ENCODE measurements around the gene MYZAP.

MYZAP gene

GRCh38 chr15:57562196-57562769, 29.4 kb upstream of the MYZAP start:
- Histone ChIP-seq H3K4me3 (ENCODE audit: insufficient read depth in 1 of 2, low read depth in 1 of 2, low read length in 2 of 2) (no peak overlapping the region), H2AFZ (ENCODE audit: low read depth, low read length) (no peak overlapping the region), H3K4me2 (ENCODE audit: low read length, poor library complexity, severe bottlenecking) (no peak overlapping the region), H2BK5ac (ENCODE audit: low read depth, low read length, poor library complexity, severe bottlenecking) (no peak overlapping the region), H3K79me1 (replicated peaks; ENCODE audit: low read length, poor library complexity, severe bottlenecking) (no peaks in the 10 kb centered on the region), H3K4ac (ENCODE audit: low read depth in 1 of 2, low read length in 2 of 2) (no peak overlapping the region), H3K27ac (ENCODE audit: low read length, poor library complexity, severe bottlenecking) (no peak overlapping the region), H3K9me3 (ENCODE audit: control insufficient read depth, low read length) (no peaks in the 10 kb centered on the region), H3K14ac (ENCODE audit: low read length in 2 of 2) (no peak overlapping the region), H4K91ac (ENCODE audit: low read length) (no peak overlapping the region), H3K4me1 (ENCODE audit: control insufficient read depth, insufficient read depth, low read depth, low read length) (no peaks in the 10 kb centered on the region), H4K8ac (ENCODE audit: low read length) (no peak overlapping the region), H2BK15ac (ENCODE audit: low read depth, poor library complexity, severe bottlenecking) (no peak overlapping the region), H3K27me3 (ENCODE audit: control insufficient read depth in 1 of 2, insufficient read depth in 1 of 2, low read length in 2 of 2) (no peaks in the 10 kb centered on the region), H3K36me3 (ENCODE audit: control insufficient read depth in 1 of 2, insufficient read depth in 2 of 2, low read depth in 1 of 2, low read length in 2 of 2) (peaks cover 0 to 6% of the 10 kb centered on the region in 2 experiments), H3K23ac (ENCODE audit: low read length in 2 of 2) (no peak overlapping the region), H2BK12ac (ENCODE audit: low read length in 2 of 2) (peak overlapping the region in 1 of 2 experiments; percentile 27), H3K18ac (ENCODE audit: low read depth in 1 of 2, low read length in 2 of 2) (no peak overlapping the region), H3K9ac (ENCODE audit: low read length) (no peak overlapping the region), H2BK120ac (ENCODE audit: low read depth, low read length) (no peak overlapping the region), H2AK5ac (ENCODE audit: low read length, severe bottlenecking) (no peak overlapping the region)
- DNase-seq = no peak
- 63% methylated on average over 8 of the region's 11 CpGs for WGBS

- Histone ChIP-seq H2BK5ac (ENCODE audit: low read depth, low read length, poor library complexity, severe bottlenecking) (no peak overlapping the region), H2BK120ac (ENCODE audit: low read depth, low read length) (no peak overlapping the region), H3K4me3 (ENCODE audit: insufficient read depth in 1 of 2, low read depth in 1 of 2, low read length in 2 of 2) (no peak overlapping the region), H3K79me1 (replicated peaks; ENCODE audit: low read length, poor library complexity, severe bottlenecking) (no peaks in the 10 kb centered on the region), H3K4ac (ENCODE audit: low read depth in 1 of 2, low read length in 2 of 2) (no peak overlapping the region), H3K9me3 (ENCODE audit: control insufficient read depth, low read length) (no peaks in the 10 kb centered on the region), H3K27ac (ENCODE audit: low read length, poor library complexity, severe bottlenecking) (no peak overlapping the region), H4K91ac (ENCODE audit: low read length) (no peak overlapping the region), H3K27me3 (ENCODE audit: control insufficient read depth in 1 of 2, insufficient read depth in 1 of 2, low read length in 2 of 2) (no peaks in the 10 kb centered on the region), H3K23ac (ENCODE audit: low read length in 2 of 2) (no peak overlapping the region), H3K36me3 (ENCODE audit: control insufficient read depth in 1 of 2, insufficient read depth in 2 of 2, low read depth in 1 of 2, low read length in 2 of 2) (peaks cover 0 to 4% of the 10 kb centered on the region in 2 experiments), H3K14ac (ENCODE audit: low read length in 2 of 2) (no peak overlapping the region), H4K8ac (ENCODE audit: low read length) (no peak overlapping the region), H2BK15ac (ENCODE audit: low read depth, poor library complexity, severe bottlenecking) (no peak overlapping the region), H2BK12ac (ENCODE audit: low read length in 2 of 2) (no peak overlapping the region), H2AK5ac (ENCODE audit: low read length, severe bottlenecking) (no peak overlapping the region), H3K18ac (ENCODE audit: low read depth in 1 of 2, low read length in 2 of 2) (no peak overlapping the region), H3K4me2 (ENCODE audit: low read length, poor library complexity, severe bottlenecking) (no peak overlapping the region), H3K9ac (ENCODE audit: low read length) (no peak overlapping the region), H3K4me1 (ENCODE audit: control insufficient read depth, insufficient read depth, low read depth, low read length) (no peaks in the 10 kb centered on the region), H2AFZ (ENCODE audit: low read depth, low read length) (no peak overlapping the region)
- DNase-seq = no peak
- WGBS = 97% methylated on average over 3 of the region's 6 CpGs
These were observed 28.3 kb upstream of the MYZAP start for GRCh38 chr15:57563416-57563815.

DNA sequence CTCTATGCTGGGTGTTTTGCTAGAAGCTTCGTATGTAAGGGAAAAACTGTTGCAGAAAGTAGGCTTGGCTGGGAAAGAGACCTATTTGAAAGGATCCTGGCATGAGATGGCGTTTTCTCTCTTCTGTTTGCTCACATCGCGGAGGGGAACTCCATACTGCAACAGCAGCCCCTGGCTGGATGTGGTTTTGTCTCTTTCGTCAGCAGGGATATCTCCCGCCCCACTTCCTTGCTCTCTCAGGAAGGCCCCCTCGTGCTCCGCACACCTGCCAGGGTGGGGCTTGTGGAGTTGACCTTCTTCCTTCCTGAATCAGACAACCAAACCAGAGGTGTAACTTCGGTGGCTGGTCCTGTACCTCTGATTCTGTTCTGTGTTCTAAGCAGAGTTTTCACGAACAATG, 26.4 kb upstream of the MYZAP start:
- no peaks in the 10 kb centered on the region for H3K27me3 ChIP-seq (ENCODE audit: control insufficient read depth in 1 of 2, insufficient read depth in 1 of 2, low read length in 2 of 2)
- H3K9ac ChIP-seq (ENCODE audit: low read length) = no peak overlapping the region
- H3K14ac ChIP-seq (ENCODE audit: low read length in 2 of 2) = no peak overlapping the region
- no peak overlapping the region for H2BK120ac ChIP-seq (ENCODE audit: low read depth, low read length)
- WGBS = 85% methylated on average over 10 of the region's 10 CpGs
- no peak overlapping the region for H3K4me2 ChIP-seq (ENCODE audit: low read length, poor library complexity, severe bottlenecking)
- H2BK15ac ChIP-seq (ENCODE audit: low read depth, poor library complexity, severe bottlenecking) = no peak overlapping the region
- H3K4me3 ChIP-seq (ENCODE audit: insufficient read depth in 1 of 2, low read depth in 1 of 2, low read length in 2 of 2) = no peak overlapping the region
- no peak overlapping the region for H4K8ac ChIP-seq (ENCODE audit: low read length)
- no peak overlapping the region for H3K18ac ChIP-seq (ENCODE audit: low read depth in 1 of 2, low read length in 2 of 2)
- DNase-seq = no peak
- H4K91ac ChIP-seq (ENCODE audit: low read length) = no peak overlapping the region
- H3K79me1 ChIP-seq (replicated peaks; ENCODE audit: low read length, poor library complexity, severe bottlenecking) = no peaks in the 10 kb centered on the region
- H3K4me1 ChIP-seq (ENCODE audit: control insufficient read depth, insufficient read depth, low read depth, low read length) = no peaks in the 10 kb centered on the region
- no peak overlapping the region for H2AFZ ChIP-seq (ENCODE audit: low read depth, low read length)
- no peak overlapping the region for H2AK5ac ChIP-seq (ENCODE audit: low read length, severe bottlenecking)
- H3K4ac ChIP-seq (ENCODE audit: low read depth in 1 of 2, low read length in 2 of 2) = no peak overlapping the region
- no peak overlapping the region for H2BK5ac ChIP-seq (ENCODE audit: low read depth, low read length, poor library complexity, severe bottlenecking)
- H2BK12ac ChIP-seq (ENCODE audit: low read length in 2 of 2) = no peak overlapping the region
- no peak overlapping the region for H3K23ac ChIP-seq (ENCODE audit: low read length in 2 of 2)
- H3K36me3 ChIP-seq (ENCODE audit: control insufficient read depth in 1 of 2, insufficient read depth in 2 of 2, low read depth in 1 of 2, low read length in 2 of 2) = peaks cover 0 to 4% of the 10 kb centered on the region in 2 experiments
- H3K9me3 ChIP-seq (ENCODE audit: control insufficient read depth, low read length) = no peaks in the 10 kb centered on the region
- no peak overlapping the region for H3K27ac ChIP-seq (ENCODE audit: low read length, poor library complexity, severe bottlenecking)

DNA sequence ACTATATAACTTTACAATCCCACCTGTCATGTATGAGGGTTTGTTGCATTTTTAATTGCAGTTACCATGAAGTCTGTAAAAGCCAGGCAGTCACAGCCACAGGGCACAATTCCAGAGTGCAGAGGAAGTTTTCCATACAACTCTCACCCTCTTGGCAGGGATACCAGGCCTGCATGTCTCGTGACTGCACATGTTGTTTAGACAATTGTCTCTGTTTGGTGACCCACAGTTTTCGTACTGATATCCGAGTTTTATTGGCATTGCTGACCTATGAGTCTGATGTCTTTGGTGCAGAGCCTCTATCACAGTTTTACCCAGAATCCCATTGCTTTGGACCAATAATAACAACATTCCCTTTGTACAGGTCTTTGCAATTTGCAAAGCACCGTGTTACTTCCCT, 24.9 kb upstream of the MYZAP start:
- Histone ChIP-seq H2BK120ac (ENCODE audit: low read depth, low read length) (no peak overlapping the region), H2AK5ac (ENCODE audit: low read length, severe bottlenecking) (no peak overlapping the region), H3K23ac (ENCODE audit: low read length in 2 of 2) (no peak overlapping the region), H3K14ac (ENCODE audit: low read length in 2 of 2) (no peak overlapping the region), H2BK5ac (ENCODE audit: low read depth, low read length, poor library complexity, severe bottlenecking) (no peak overlapping the region), H3K9me3 (ENCODE audit: control insufficient read depth, low read length) (no peaks in the 10 kb centered on the region), H4K91ac (ENCODE audit: low read length) (no peak overlapping the region), H3K4me3 (ENCODE audit: insufficient read depth in 1 of 2, low read depth in 1 of 2, low read length in 2 of 2) (no peak overlapping the region), H2BK12ac (ENCODE audit: low read length in 2 of 2) (no peak overlapping the region), H3K27ac (ENCODE audit: low read length, poor library complexity, severe bottlenecking) (no peak overlapping the region), H2BK15ac (ENCODE audit: low read depth, poor library complexity, severe bottlenecking) (no peak overlapping the region), H3K18ac (ENCODE audit: low read depth in 1 of 2, low read length in 2 of 2) (no peak overlapping the region), H3K4me2 (ENCODE audit: low read length, poor library complexity, severe bottlenecking) (no peak overlapping the region), H4K8ac (ENCODE audit: low read length) (no peak overlapping the region), H3K4me1 (ENCODE audit: control insufficient read depth, insufficient read depth, low read depth, low read length) (no peaks in the 10 kb centered on the region), H3K79me1 (replicated peaks; ENCODE audit: low read length, poor library complexity, severe bottlenecking) (no peaks in the 10 kb centered on the region), H3K9ac (ENCODE audit: low read length) (no peak overlapping the region), H2AFZ (ENCODE audit: low read depth, low read length) (no peak overlapping the region), H3K36me3 (ENCODE audit: control insufficient read depth in 1 of 2, insufficient read depth in 2 of 2, low read depth in 1 of 2, low read length in 2 of 2) (peaks cover 0 to 4% of the 10 kb centered on the region in 2 experiments), H3K27me3 (ENCODE audit: control insufficient read depth in 1 of 2, insufficient read depth in 1 of 2, low read length in 2 of 2) (no peaks in the 10 kb centered on the region), H3K4ac (ENCODE audit: low read depth in 1 of 2, low read length in 2 of 2) (no peak overlapping the region)
- DNase-seq = no peak
- 83% methylated on average over 4 of the region's 4 CpGs for WGBS

Data from mesenchymal stem cell (in vitro differentiated cells and primary cell).